H1 (cell line): ENCODE measurements around the gene MRRF. TPM values are rescaled to one million over a fixed set of nuclear protein-coding genes. Genes with fewer than 3 reads are reported as not detected.
A peak's percentile ranks its signal among the peaks of the same experiment; 100 is the strongest.

ENCODE experiments used
- BACH1 ChIP-seq: IDR thresholded peaks from 2 replicates; pipeline ENCODE4 v1.6.1; 2012; ENCODE audit warnings: low read length, improper control_type of control experiment
- FOSL1 ChIP-seq: IDR thresholded peaks from 2 replicates; pipeline ENCODE4 v1.6.1; 2011; ENCODE audit warnings: mild to moderate bottlenecking, low read depth, low read length, moderate library complexity; ENCODE audit not compliant: insufficient read depth
- GABPA ChIP-seq: IDR thresholded peaks from 2 replicates; pipeline ENCODE4 v1.6.1; 2011; ENCODE audit warnings: mild to moderate bottlenecking, low read length, moderate library complexity, borderline replicate concordance; ENCODE audit not compliant: insufficient read depth
- HDAC6 ChIP-seq: IDR thresholded peaks from one replicate; pipeline ENCODE4 v1.7.1; 2012; ENCODE audit warnings: low read depth, mild to moderate bottlenecking, inconsistent platforms, low read length, moderate library complexity
- MAFK ChIP-seq: IDR thresholded peaks from 2 replicates; pipeline ENCODE4 v1.6.1; 2012; ENCODE audit warnings: low read depth, mild to moderate bottlenecking, improper control_type of control experiment, low read length
- POLR2A ChIP-seq, 2 experiments: IDR thresholded peaks; 1 replicate in 1 of 2; 2 replicates in 1 of 2; pipeline ENCODE4 v1.6.1; 2011; ENCODE audit warnings: low read depth in 2 of 2, low read length in 2 of 2, mild to moderate bottlenecking in 2 of 2; ENCODE audit errors: control extremely low read depth in 1 of 2
- RFX5 ChIP-seq: IDR thresholded peaks from 2 replicates; pipeline ENCODE4 v1.6.1; 2011; ENCODE audit warnings: low read depth, low read length, improper control_type of control experiment, borderline replicate concordance
- SIRT6 ChIP-seq: IDR thresholded peaks from one replicate; pipeline ENCODE4 v1.7.1; 2012; ENCODE audit warnings: low read length, inconsistent platforms
- SIX5 ChIP-seq: IDR thresholded peaks from 2 replicates; pipeline ENCODE4 v1.6.1; 2011; ENCODE audit warnings: mild to moderate bottlenecking, low read depth, low read length
- SP4 ChIP-seq: IDR thresholded peaks from 2 replicates; pipeline ENCODE4 v1.6.1; 2012; ENCODE audit warnings: low read length, inconsistent platforms
- TEAD4 ChIP-seq: IDR thresholded peaks from 2 replicates; pipeline ENCODE4 v1.6.1; 2012; ENCODE audit warnings: low read depth, low read length, inconsistent platforms, mixed read lengths
- polyA plus RNA-seq, 7 experiments: library from polyadenylated mRNA; depleted of rRNA in 3 of 7; stranded (reverse) in 5 of 7; unstranded in 2 of 7; fragments of >200 nt in 5 of 7; fragments of 200-250 nt in 2 of 7; gene quantifications; 1 replicate in 5 of 7; 2 replicates in 1 of 7; 4 replicates in 1 of 7; pipeline versions ENCODE4 v1.2.1 to v1.2.3, GENCODE V29; 2011 to 2013; ENCODE audit warnings: missing spikeins in 2 of 7, mixed read lengths in 2 of 7
- total RNA-seq: library from RNA; stranded (reverse); fragmentation: NEBNext Ultra II Directional; extraction: Animal tissue kit (Norgen Biotek cat#: 25700); gene quantifications from 2 replicates; pipeline ENCODE4 v1.2.1, GENCODE V29; 2021
- TF ChIP-seq, protein P1 (sequence below): fragments of 300-600 bp; sonication (generic); IDR thresholded peaks from 2 replicates; pipeline ENCODE4 v1.7.1; 2012; ENCODE audit warnings: low read length, moderate library complexity, mild to moderate bottlenecking, inconsistent platforms; ENCODE audit not compliant: insufficient replicate concordance

The MRRF gene
- total and polyA plus RNA-seq, 2 of the 8 experiments (the other 6 are each of a cell fraction or from before 2014, with no cell fraction given): 29.4 to 47.8 TPM

DNA sequence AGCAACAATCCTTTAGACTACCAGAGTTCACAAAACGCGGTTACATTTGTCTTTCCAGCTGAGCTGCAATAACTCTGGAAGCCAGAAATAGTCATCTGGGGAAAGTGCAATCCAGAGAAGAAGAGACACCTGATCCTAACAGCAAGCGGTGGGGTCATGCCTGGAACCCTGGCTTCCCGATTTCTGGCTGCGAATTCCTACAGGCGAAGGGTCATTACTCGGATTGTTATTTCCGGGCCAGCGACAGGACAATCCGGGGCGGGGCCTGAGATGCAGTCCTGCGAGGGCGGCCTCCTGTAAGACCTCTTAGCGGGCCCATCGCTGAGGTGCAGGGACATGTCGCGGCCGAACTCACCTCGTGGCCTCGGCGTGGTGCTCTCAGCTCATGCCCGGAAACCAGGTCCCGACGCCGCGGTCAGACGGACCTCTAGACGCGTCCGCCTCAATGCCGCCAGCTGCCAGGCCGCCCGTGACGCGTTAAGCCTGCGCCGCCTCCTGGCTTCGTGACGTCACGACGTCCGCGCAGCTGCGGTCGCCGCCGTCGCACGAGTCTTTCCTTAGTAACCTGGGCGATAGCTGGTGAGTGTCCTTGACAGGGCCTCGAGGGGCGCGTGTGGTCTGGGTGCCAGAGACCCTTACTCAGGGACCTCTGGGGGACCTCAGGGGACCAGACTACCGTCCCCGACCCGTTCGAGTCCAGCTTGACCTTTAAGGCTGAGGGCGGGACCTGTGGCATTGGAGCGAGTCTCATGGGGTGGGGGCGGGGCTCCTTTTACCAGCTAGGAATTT, at the start of gene MRRF, which contains the start of gene RBM18 (continued):
- TF ChIP-seq, protein P1, sequence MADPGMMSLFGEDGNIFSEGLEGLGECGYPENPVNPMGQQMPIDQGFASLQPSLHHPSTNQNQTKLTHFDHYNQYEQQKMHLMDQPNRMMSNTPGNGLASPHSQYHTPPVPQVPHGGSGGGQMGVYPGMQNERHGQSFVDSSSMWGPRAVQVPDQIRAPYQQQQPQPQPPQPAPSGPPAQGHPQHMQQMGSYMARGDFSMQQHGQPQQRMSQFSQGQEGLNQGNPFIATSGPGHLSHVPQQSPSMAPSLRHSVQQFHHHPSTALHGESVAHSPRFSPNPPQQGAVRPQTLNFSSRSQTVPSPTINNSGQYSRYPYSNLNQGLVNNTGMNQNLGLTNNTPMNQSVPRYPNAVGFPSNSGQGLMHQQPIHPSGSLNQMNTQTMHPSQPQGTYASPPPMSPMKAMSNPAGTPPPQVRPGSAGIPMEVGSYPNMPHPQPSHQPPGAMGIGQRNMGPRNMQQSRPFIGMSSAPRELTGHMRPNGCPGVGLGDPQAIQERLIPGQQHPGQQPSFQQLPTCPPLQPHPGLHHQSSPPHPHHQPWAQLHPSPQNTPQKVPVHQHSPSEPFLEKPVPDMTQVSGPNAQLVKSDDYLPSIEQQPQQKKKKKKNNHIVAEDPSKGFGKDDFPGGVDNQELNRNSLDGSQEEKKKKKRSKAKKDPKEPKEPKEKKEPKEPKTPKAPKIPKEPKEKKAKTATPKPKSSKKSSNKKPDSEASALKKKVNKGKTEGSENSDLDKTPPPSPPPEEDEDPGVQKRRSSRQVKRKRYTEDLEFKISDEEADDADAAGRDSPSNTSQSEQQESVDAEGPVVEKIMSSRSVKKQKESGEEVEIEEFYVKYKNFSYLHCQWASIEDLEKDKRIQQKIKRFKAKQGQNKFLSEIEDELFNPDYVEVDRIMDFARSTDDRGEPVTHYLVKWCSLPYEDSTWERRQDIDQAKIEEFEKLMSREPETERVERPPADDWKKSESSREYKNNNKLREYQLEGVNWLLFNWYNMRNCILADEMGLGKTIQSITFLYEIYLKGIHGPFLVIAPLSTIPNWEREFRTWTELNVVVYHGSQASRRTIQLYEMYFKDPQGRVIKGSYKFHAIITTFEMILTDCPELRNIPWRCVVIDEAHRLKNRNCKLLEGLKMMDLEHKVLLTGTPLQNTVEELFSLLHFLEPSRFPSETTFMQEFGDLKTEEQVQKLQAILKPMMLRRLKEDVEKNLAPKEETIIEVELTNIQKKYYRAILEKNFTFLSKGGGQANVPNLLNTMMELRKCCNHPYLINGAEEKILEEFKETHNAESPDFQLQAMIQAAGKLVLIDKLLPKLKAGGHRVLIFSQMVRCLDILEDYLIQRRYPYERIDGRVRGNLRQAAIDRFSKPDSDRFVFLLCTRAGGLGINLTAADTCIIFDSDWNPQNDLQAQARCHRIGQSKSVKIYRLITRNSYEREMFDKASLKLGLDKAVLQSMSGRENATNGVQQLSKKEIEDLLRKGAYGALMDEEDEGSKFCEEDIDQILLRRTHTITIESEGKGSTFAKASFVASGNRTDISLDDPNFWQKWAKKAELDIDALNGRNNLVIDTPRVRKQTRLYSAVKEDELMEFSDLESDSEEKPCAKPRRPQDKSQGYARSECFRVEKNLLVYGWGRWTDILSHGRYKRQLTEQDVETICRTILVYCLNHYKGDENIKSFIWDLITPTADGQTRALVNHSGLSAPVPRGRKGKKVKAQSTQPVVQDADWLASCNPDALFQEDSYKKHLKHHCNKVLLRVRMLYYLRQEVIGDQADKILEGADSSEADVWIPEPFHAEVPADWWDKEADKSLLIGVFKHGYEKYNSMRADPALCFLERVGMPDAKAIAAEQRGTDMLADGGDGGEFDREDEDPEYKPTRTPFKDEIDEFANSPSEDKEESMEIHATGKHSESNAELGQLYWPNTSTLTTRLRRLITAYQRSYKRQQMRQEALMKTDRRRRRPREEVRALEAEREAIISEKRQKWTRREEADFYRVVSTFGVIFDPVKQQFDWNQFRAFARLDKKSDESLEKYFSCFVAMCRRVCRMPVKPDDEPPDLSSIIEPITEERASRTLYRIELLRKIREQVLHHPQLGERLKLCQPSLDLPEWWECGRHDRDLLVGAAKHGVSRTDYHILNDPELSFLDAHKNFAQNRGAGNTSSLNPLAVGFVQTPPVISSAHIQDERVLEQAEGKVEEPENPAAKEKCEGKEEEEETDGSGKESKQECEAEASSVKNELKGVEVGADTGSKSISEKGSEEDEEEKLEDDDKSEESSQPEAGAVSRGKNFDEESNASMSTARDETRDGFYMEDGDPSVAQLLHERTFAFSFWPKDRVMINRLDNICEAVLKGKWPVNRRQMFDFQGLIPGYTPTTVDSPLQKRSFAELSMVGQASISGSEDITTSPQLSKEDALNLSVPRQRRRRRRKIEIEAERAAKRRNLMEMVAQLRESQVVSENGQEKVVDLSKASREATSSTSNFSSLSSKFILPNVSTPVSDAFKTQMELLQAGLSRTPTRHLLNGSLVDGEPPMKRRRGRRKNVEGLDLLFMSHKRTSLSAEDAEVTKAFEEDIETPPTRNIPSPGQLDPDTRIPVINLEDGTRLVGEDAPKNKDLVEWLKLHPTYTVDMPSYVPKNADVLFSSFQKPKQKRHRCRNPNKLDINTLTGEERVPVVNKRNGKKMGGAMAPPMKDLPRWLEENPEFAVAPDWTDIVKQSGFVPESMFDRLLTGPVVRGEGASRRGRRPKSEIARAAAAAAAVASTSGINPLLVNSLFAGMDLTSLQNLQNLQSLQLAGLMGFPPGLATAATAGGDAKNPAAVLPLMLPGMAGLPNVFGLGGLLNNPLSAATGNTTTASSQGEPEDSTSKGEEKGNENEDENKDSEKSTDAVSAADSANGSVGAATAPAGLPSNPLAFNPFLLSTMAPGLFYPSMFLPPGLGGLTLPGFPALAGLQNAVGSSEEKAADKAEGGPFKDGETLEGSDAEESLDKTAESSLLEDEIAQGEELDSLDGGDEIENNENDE: no peak
- TF ChIP-seq SIRT6 (no peak), FOSL1 (no peak), RFX5 (peak; percentile 16; the same call in 1 of the 2 replicates), BACH1 (no peak), GABPA (no peak), SIX5 (no peak), TEAD4 (no peak), POLR2A (IDR thresholded peaks at IDR 0.05; ENCODE audit: control extremely low read depth in 1 of 2, low read depth in 2 of 2, low read length in 2 of 2) (peak; percentile 74 to 93), SP4 (0 out of 2 replicates have a peak, but pooled peaks have one; percentile 26), MAFK (no peak), HDAC6 (no peak)
